Measurements from ENCODE around the gene SH3BP1.
"Not testable (repeated sequence)": the region's sequence is repeated elsewhere in the genome, so short reads cannot be mapped to it uniquely, and the experiment has no call there.

SH3BP1 gene

DNA sequence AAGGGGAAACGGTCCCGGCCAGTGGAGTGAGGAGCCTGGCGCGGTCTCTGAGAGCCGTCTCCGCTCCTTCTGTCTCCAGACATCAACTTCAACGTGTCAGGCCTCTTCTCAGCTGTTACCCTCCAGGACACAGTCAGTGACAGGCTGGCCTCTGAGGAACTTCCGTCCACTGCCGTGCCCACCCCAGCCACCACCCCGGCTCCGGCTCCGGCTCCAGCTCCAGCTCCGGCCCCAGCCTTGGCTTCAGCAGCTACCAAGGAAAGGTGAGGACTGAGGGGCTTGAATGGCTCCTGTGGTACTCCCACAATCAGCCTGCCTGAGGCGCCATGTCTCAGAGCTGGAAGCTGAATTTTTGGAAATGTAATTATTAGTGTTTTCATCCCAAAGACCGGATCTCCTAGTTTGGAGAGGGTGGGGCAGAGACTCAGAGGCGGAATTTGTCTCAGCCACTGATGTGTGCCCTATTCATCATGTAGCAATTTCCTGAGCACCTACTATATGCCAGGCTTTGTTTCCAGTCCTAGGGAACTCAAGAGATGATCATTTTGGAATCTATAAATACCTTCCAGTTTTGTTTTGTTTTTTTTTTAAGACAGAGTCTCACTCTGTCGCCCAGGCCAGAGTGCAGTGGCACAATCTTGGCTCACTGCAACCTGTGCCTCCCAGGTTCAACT lies 11.1 kb downstream of the SH3BP1 start:
- no peak for DNase-seq
- no peak for TF ChIP-seq POLR2A (IDR thresholded peaks at IDR 0.05; ENCODE audit: low read length)
- TF ChIP-seq GATA1 (IDR thresholded peaks at IDR 0.05; ENCODE audit: low read depth, low read length), result no peak

DNA sequence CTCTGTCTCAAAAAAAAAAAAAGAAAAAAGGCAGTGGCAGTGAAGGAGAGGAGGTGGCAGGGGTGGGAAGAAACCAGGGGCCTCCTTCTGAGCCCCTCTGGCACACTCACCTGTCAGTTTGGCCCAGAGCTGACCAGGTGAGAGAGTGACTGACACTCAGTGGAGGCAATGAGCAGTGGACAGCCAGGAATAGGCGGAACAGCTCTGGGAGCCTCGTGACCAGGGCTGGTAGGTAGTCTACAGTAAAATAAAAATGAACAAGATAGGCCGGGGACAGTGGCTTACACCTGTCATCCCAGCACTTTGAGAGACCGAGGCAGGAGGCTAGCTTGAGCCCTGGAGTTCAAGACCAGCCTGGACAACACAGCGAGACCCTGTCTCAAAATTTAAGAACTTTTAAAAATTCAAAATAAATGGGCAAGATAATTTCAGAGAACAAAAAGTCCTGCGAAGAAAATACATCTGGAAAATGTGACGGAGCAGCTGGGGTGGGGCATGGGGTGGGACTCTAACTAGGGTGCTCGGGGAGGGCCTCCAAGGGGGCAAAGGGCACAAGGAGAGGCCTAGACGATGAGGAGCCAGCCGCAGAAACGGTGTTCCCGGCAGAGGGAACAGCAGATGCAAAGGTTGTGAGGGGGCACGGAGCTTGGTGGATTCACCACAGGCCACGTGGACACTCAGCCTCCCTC lies 15.2 kb downstream of the SH3BP1 start:
- DNase-seq, result no peak
- no peak for TF ChIP-seq POLR2A (IDR thresholded peaks at IDR 0.05; ENCODE audit: low read length)
- no peak for TF ChIP-seq GATA1 (IDR thresholded peaks at IDR 0.05; ENCODE audit: low read depth, low read length)

DNA sequence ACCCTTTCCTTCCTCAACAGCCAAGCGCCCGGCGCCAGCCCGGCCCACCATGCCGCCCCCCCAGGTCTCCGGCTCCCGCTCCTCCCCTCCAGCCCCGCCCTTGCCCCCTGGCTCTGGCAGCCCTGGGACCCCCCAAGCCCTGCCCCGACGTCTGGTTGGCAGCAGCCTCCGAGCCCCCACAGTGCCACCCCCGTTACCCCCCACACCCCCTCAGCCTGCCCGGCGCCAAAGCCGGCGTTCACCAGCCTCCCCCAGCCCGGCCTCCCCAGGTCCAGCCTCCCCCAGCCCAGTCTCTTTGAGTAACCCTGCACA lies 15.7 kb downstream of the SH3BP1 start:
- no peak for TF ChIP-seq GATA1 (IDR thresholded peaks at IDR 0.05; ENCODE audit: low read depth, low read length)
- TF ChIP-seq POLR2A (IDR thresholded peaks at IDR 0.05; ENCODE audit: low read length), result no peak
- no peak for DNase-seq

DNA sequence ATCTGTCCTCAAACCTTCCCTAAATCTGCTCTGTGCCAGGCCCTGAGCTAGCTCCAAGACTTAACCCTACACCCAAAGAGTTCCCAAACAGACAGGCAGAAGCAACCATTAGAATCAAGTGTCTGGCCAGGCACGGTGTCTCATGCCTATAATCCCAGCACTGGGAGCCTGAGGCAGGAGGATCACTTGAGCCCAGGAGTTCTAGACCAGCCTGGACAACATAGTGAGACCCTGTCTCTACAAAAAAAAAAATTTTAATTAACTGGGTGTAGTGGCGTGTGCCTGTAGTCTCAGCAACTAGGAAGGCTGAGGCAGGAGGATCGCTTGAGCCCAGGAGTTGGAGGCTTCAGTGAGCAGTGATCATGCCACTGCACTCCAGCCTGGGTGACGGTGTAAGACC lies 17.1 kb downstream of the SH3BP1 start:
- not testable (repeated sequence) for DNase-seq

DNA sequence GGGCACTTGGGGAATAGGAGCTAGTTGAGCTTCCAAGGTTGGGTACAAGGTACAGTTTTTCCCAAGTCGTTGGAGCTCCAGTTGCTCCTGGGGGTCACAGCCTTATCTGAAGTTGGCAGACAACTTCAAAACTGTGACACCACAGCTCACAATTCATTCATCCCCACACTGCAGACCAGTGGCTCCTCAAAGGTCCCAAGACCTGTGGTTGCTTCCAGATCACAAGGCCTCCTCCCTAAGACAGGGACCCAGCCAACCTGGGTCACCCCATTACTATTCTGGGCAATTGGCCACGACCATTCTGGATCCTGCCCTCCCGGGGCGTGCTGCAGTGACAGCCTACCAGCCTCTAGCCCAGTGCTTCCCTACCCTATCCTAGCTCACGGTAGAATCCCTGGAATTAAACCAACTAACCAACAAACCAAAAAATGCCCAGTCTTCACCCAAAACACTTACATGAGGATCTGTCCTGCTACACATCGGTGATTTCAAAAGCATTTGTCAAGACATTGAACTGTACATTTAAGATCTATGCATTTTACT lies 18.2 kb downstream of the SH3BP1 start:
- TF ChIP-seq POLR2A (IDR thresholded peaks at IDR 0.05; ENCODE audit: low read length), result no peak
- no peak for TF ChIP-seq GATA1 (IDR thresholded peaks at IDR 0.05; ENCODE audit: low read depth, low read length)
- DNase-seq, result peak in 1 of 2 experiments; percentile 67

DNA sequence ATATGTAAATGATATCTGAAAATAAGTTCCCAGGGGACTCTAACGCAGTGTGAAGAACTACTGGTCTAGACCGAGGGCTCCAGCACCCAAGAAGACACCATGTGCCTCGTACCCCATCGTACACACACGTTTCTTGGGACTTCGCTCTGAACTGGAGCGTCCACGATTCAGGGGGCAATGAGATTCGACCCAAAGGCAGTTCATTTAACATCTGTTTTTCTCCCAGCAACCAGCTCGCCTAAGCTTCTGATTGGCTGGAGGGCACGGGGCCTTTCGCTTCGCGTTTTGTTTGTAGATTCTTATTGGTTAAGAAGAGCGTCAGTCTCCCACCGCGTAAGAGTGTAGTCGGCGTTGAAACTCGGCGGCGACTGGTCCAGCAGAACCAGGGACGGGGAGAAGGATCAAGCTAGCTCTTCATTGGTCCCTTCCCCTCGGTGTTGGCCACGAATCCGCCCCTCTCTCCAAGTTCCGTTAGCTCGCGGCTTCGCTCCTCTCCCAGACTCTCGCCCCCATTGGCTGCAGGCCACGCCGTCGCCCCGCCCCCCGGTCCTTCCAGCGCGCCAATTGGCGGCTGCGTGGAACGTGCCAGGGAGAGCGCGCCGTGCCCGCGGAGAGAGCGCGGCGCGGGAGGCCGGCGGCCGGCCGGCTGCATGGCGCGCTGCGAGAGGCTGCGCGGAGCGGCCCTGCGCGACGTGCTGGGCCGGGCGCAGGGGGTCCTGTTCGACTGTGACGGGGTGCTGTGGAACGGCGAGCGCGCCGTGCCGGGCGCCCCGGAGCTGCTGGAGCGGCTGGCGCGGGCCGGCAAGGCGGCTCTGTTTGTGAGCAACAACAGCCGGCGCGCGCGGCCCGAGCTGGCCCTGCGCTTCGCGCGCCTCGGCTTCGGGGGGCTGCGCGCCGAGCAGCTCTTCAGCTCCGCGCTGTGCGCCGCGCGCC lies 18.9 kb downstream of the SH3BP1 start, which contains the start of gene PDXP:
TSS of gene PDXP (plus strand) at position 591 of the 933 bp plus-strand sequence. CDS start at position 651, 60 bp downstream.
- DNase-seq, result peak; percentile 100
- TF ChIP-seq GATA1 (IDR thresholded peaks at IDR 0.05; ENCODE audit: low read depth, low read length), result no peak
- TF ChIP-seq POLR2A (IDR thresholded peaks at IDR 0.05; ENCODE audit: low read length), result peak; percentile 78

DNA sequence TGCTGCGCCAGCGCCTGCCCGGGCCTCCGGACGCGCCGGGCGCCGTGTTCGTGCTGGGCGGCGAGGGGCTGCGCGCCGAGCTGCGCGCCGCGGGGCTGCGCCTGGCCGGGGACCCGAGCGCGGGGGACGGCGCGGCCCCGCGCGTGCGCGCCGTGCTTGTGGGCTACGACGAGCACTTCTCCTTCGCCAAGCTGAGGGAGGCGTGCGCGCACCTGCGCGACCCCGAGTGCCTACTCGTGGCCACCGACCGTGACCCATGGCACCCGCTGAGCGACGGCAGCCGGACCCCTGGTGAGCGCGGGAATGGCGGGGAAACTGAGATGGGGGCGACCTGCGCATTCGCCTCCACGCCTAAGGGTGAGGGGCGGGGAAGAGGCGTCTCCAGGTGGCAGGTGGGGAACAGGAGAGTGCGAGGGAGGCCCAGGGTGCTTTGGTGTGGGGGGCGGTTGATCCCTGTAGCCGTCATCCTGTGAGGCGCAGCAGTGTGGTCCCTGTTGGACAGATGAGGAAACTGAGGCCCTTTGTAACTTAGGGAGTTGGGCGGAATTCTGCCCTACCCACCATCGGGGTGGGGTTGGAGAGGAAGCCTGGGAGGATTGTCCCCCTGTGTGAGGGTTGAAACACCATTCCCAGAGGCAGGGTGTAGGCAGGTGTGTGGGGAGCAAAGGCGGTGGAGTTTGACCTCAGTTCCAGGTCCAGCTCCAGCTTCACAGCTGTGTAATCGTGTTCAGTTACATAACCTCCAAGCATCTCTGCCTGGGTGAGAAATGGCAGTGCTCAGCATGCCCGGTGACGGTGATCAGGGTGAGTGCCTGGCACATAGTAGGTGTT lies 19.8 kb downstream of the SH3BP1 start:
- TF ChIP-seq GATA1 (IDR thresholded peaks at IDR 0.05; ENCODE audit: low read depth, low read length) (no peak), POLR2A (IDR thresholded peaks at IDR 0.05; ENCODE audit: low read length) (no peak)
- DNase-seq, result peak; percentile 45 to 58

DNA sequence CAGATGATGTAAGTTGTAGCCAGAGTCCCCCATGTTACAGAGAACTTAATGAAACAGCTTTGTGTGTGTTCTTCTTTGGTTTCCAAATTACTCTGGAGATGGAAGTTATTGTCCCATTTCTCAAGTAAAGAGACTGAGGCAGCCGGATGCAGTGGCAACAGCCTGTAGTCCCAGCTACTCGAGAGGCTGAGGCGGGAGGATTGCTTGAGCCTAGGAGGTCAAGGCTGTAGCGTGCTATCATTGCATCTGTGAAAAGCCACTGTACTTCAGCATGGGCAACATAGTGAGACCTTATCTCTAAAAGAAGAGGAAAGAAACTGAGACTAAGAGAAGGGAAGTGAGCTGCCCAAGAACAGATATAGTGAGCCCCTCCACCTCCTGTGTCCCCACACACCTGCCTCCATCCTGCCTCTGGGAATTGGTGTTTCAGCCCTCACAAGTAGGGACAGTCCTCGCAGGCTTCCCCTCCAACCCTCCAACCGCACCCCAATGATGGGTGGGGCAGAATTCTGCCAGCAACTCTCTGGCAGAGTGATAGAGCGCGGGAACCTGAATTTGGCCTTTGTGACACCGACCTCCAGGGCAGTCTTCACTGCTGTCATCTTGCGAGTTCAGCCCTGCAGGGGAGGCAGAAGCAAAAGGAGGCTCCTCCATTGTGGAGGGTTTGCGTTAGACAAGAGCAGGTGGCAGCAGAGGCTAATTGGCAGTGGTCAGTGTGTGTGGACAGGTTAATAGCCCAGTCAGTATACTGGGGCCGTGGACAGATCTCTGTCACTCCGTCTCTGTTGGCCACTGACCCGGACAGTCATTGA lies 20.6 kb downstream of the SH3BP1 start:
- TF ChIP-seq POLR2A (IDR thresholded peaks at IDR 0.05; ENCODE audit: low read length), result no peak
- TF ChIP-seq GATA1 (IDR thresholded peaks at IDR 0.05; ENCODE audit: low read depth, low read length), result no peak
- peak; percentile 63 to 67 for DNase-seq

DNA sequence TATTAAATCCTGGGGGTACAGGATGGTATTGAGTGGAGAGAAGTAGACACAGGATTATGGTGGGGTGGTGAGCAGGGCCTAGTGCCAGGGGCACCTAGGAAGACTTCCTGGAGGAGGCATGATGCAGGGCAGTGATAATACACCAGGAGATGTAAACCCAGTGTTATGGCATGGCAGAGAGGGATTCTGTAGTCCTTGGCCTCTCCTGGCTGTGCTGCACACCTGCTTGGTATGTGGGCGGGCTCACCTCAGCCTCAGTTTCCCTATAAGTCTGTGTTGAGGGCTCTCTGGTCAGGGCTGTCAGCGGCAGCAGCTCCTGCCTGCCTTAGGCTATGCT lies 21.2 kb downstream of the SH3BP1 start:
- no peak for DNase-seq
- no peak for TF ChIP-seq POLR2A (IDR thresholded peaks at IDR 0.05; ENCODE audit: low read length)
- TF ChIP-seq GATA1 (IDR thresholded peaks at IDR 0.05; ENCODE audit: low read depth, low read length), result no peak

DNA sequence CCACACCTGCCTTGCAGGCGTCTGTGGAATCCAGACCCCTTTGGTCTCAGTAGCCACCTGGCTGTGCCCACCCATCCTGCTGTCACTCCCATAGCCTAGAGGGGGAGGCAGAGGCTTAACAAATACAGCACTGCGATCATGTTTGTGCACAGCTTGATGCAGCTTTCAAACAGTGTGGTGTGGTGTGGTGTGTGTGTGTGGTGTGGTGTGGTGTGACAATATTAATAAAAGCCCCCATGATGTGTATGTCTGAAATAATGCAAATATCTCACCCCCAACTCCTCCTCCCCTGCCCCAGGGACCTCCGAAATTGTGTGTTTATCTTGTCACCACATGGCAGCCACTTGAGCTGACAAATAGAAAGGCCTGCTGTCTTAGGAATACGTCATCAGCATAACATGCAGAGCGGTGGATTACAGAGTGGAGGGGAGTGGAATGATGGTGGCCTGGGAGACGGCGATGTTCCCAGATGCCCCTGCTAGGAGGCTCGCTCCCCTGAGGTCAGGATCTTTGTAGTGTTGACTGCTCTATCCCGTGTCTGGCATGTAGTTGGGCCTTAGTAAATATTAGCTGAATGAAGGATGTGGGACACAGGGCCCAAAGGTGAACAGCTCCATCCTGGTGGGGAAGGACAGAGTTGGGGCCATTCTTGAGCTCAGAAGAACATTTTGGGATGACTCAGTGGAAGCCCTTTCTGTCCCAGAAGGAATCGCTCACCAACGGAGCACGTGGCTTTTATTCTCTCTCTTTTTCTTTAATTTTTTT lies 21.9 kb downstream of the SH3BP1 start:
- DNase-seq, result peak; percentile 40 to 41

DNA sequence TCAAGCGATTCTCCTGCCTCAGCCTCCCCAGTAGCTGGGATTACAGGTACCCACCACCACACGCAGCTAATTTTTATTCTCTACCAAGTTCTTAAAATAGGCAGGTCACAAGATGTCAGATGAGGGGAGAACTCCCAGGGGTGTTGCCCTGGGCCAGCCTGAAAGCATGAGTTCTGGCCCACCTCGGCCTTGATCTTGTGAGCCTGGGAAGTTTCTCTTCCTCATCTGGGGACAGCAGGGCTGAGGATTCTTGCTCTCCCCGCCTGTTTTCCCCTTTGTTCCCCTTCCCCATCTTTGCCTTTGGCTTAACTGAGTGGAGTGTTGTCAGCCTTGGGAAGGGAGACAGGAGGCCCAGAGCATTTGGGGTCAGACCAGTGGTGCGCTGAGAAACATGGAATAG lies 22.6 kb downstream of the SH3BP1 start:
- TF ChIP-seq GATA1 (IDR thresholded peaks at IDR 0.05; ENCODE audit: low read depth, low read length) (no peak), POLR2A (IDR thresholded peaks at IDR 0.05; ENCODE audit: low read length) (no peak)

More for the DNA sequence above, 21.9 kb downstream of the SH3BP1 start:
- TF ChIP-seq GATA1 (IDR thresholded peaks at IDR 0.05; ENCODE audit: low read depth, low read length) (no peak), POLR2A (IDR thresholded peaks at IDR 0.05; ENCODE audit: low read length) (no peak)

More for the DNA sequence above, 22.6 kb downstream of the SH3BP1 start:
- DNase-seq, result no peak
